Measurements from ENCODE around the gene HPCAL1. TPM values are rescaled to one million over a fixed set of nuclear protein-coding genes. Genes with fewer than 3 reads are reported as not detected.

HPCAL1 gene
- total and polyA plus RNA-seq, 4 donors = 122 to 147 (median 136) TPM

GRCh38 chr2:10457846-10458598 lies 155.3 kb downstream of the HPCAL1 start:
- TF ChIP-seq, protein P1, sequence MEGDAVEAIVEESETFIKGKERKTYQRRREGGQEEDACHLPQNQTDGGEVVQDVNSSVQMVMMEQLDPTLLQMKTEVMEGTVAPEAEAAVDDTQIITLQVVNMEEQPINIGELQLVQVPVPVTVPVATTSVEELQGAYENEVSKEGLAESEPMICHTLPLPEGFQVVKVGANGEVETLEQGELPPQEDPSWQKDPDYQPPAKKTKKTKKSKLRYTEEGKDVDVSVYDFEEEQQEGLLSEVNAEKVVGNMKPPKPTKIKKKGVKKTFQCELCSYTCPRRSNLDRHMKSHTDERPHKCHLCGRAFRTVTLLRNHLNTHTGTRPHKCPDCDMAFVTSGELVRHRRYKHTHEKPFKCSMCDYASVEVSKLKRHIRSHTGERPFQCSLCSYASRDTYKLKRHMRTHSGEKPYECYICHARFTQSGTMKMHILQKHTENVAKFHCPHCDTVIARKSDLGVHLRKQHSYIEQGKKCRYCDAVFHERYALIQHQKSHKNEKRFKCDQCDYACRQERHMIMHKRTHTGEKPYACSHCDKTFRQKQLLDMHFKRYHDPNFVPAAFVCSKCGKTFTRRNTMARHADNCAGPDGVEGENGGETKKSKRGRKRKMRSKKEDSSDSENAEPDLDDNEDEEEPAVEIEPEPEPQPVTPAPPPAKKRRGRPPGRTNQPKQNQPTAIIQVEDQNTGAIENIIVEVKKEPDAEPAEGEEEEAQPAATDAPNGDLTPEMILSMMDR (IDR thresholded peaks at IDR 0.05; ENCODE audit: control extremely low read depth, extremely low read depth) = no peak
- Histone ChIP-seq H3K4me3 (no peak overlapping the region), H3K9ac (ENCODE audit: insufficient read depth in 1 of 2, low read length in 2 of 2) (no peak overlapping the region), H3K36me3 (ENCODE audit: control insufficient read depth in 4 of 4, insufficient read depth in 4 of 4, low read length in 4 of 4) (no peaks in the 10 kb centered on the region), H3K27ac (ENCODE audit: low read depth in 1 of 2, low read length in 1 of 2) (no peak overlapping the region), H3K9me3 (ENCODE audit: control insufficient read depth in 4 of 4, insufficient read depth in 3 of 4, low read length in 3 of 4) (no peaks in the 10 kb centered on the region), H3K27me3 (ENCODE audit: control insufficient read depth in 3 of 3, insufficient read depth in 3 of 3, low read length in 2 of 3) (no peaks in the 10 kb centered on the region), H3K4me1 (ENCODE audit: control insufficient read depth in 5 of 5, insufficient read depth in 5 of 5, low read length in 5 of 5) (no peaks in the 10 kb centered on the region)
- DNase-seq = peak in 2 of 3 donors; percentile 40 to 51
- 64 to 81% methylated on average over 11 of the region's 11 CpGs for whole genome bisulfite sequencing, 2 donors
- ATAC-seq (ENCODE audit: insufficient read depth, low FRiP score) = no peak

DNA sequence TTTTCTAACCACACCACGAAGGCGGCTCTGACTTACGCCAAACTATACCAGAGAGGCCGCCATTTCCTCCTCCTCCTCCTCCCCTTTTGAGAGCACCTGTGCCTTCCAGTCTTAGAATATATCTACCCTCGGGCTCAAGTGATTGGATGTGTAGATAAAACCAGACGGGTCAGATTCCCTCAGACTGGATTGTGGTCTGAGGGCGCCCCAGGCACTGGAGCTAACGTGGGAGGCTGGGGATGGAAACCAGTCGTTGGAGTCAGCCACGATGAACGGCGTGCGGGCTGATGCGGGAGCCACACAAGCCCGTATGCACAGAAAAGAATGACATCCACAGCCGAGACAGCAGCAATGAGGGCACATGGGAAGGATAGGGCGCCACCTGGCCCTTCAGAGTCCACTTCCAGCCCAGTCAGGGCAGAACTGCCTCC lies 157.7 kb downstream of the HPCAL1 start:
- DNase-seq (no peak), ATAC-seq (ENCODE audit: insufficient read depth, low FRiP score) (no peak)
- Histone ChIP-seq H3K27me3 (ENCODE audit: control insufficient read depth in 3 of 3, insufficient read depth in 3 of 3, low read length in 2 of 3) (no peaks in the 10 kb centered on the region), H3K9ac (ENCODE audit: insufficient read depth in 1 of 2, low read length in 2 of 2) (no peak overlapping the region), H3K36me3 (ENCODE audit: control insufficient read depth in 4 of 4, insufficient read depth in 4 of 4, low read length in 4 of 4) (no peaks in the 10 kb centered on the region), H3K4me3 (no peak overlapping the region), H3K9me3 (ENCODE audit: control insufficient read depth in 4 of 4, insufficient read depth in 3 of 4, low read length in 3 of 4) (no peaks in the 10 kb centered on the region), H3K4me1 (ENCODE audit: control insufficient read depth in 5 of 5, insufficient read depth in 5 of 5, low read length in 5 of 5) (no peaks in the 10 kb centered on the region), H3K27ac (ENCODE audit: low read depth in 1 of 2, low read length in 1 of 2) (no peak overlapping the region)
- TF ChIP-seq, protein P1 (IDR thresholded peaks at IDR 0.05; ENCODE audit: control extremely low read depth, extremely low read depth) = no peak
- 81 to 82% methylated on average over 17 of the region's 17 CpGs for WGBS, 2 donors

DNA sequence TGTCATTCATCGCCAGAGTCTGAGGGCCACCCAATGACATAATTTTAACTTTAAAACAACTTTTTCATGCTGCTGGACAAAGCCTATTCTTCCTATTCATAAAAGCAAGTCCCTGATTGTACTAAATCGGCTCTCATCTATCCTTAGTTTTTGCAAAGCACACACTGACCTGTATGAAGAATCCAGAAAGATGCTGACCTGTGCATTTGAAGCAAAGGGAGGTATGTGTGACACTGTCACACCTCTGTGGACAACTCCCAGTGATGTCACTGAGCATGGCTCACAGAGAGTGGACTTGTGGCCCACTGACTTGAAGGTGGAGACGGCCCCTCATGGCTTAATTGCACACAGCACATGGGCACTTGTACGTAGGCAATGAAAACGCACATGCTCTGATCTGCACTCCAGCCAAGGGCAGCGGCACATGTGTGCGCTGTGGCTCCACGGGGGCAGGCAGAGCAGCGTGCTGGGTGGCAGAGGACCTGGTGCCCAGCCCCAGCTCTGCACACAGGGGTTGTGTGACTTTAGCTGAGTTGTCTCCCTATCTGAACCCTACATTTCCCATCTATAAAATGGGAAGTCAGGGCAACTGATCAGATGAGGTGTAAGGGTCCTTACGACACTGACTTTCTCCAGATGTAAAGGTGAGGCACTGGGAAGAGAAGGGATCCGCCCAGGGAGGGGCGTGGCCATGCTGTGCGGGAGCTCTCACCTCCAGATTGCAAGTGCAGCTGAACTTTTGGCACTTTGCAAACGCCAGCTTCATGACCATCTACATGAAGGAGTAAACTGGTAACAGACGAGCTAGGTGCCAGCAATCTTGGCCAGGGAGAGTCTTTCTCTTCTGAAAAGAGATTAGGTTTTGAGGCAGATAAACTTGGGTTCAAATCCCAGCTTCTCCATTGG lies 159.7 kb downstream of the HPCAL1 start:
- WGBS, 2 donors = 73 to 74% methylated on average over 15 of the region's 15 CpGs
- Histone ChIP-seq H3K36me3 (ENCODE audit: control insufficient read depth in 4 of 4, insufficient read depth in 4 of 4, low read length in 4 of 4) (no peaks in the 10 kb centered on the region), H3K4me3 (no peak overlapping the region), H3K4me1 (ENCODE audit: control insufficient read depth in 5 of 5, insufficient read depth in 5 of 5, low read length in 5 of 5) (no peaks in the 10 kb centered on the region), H3K9ac (ENCODE audit: insufficient read depth in 1 of 2, low read length in 2 of 2) (no peak overlapping the region), H3K27me3 (ENCODE audit: control insufficient read depth in 3 of 3, insufficient read depth in 3 of 3, low read length in 2 of 3) (no peaks in the 10 kb centered on the region), H3K27ac (ENCODE audit: low read depth in 1 of 2, low read length in 1 of 2) (no peak overlapping the region), H3K9me3 (ENCODE audit: control insufficient read depth in 4 of 4, insufficient read depth in 3 of 4, low read length in 3 of 4) (no peaks in the 10 kb centered on the region)
- DNase-seq (no peak), ATAC-seq (ENCODE audit: insufficient read depth, low FRiP score) (no peak)
- TF ChIP-seq, protein P1 (IDR thresholded peaks at IDR 0.05; ENCODE audit: control extremely low read depth, extremely low read depth) = no peak
